H1 (cell line): ENCODE results near the gene ADCY1. TPM values are rescaled to one million over a fixed set of nuclear protein-coding genes. Genes with fewer than 3 reads are reported as not detected.

ENCODE experiments used
- CTCF ChIA-PET: fragments of 300-600 bp; sonication (Branson Sonifier 250); formaldehyde crosslinking; loops from one replicate; lab custom pipeline; 2021; ENCODE audit not compliant: partially characterized antibody; lab: Charles Lee
- POLR2A ChIA-PET: fragments of 300-600 bp; sonication (Branson Sonifier 250); formaldehyde crosslinking; loops from one replicate; lab custom pipeline; 2021; ENCODE audit warnings: inconsistent platforms; ENCODE audit not compliant: partially characterized antibody; lab: Charles Lee
- DNase-seq, 2 experiments: peaks; one replicate each; pipeline versions ENCODE4 v3.0.0 to v3.0.0-alpha.2; 2010 to 2022; ENCODE audit warnings: low spot score in 2 of 2, low read depth in 1 of 2, mixed read lengths in 1 of 2
- FAIRE-seq: peaks from 2 replicates; lab custom pipeline; 2011; peaks lifted over from hg19 to GRCh38; lab: Jason Lieb, UNC
- H2AFZ ChIP-seq: 2 replicates; pipeline ENCODE4 v1.8.1; 2012; ENCODE audit warnings: low read length, inconsistent platforms
- H2AK5ac ChIP-seq: 2 replicates; pipeline ENCODE4 v1.6.1; 2013; ENCODE audit warnings: low read depth, low read length
- H2BK120ac ChIP-seq: replicated peaks from 2 replicates; pipeline ENCODE3; 2013; ENCODE audit warnings: low read depth, low read length, inconsistent platforms
- H2BK12ac ChIP-seq: 2 replicates; pipeline ENCODE4 v1.6.1; 2013; ENCODE audit warnings: low read depth, low read length
- H2BK15ac ChIP-seq: 2 replicates; pipeline ENCODE4 v1.6.1; 2013; ENCODE audit warnings: low read length
- H2BK20ac ChIP-seq: 2 replicates; pipeline ENCODE4 v1.6.1; 2013; ENCODE audit warnings: low read length
- H2BK5ac ChIP-seq: 2 replicates; pipeline ENCODE4 v1.6.1; 2013; ENCODE audit warnings: low read depth, low read length
- H3K14ac ChIP-seq: 2 replicates; pipeline ENCODE4 v1.6.1; 2013; ENCODE audit warnings: inconsistent platforms; ENCODE audit not compliant: insufficient read length
- H3K18ac ChIP-seq: 2 replicates; pipeline ENCODE4 v1.6.1; 2013; ENCODE audit warnings: low read length; ENCODE audit errors: extremely low read depth
- H3K23ac ChIP-seq: 2 replicates; pipeline ENCODE4 v1.6.1; 2013; ENCODE audit warnings: inconsistent platforms; ENCODE audit not compliant: insufficient read length
- H3K23me2 ChIP-seq: 2 replicates; pipeline ENCODE4 v1.6.1; 2013; ENCODE audit warnings: low read depth, low read length
- H3K27ac ChIP-seq: 2 replicates; pipeline ENCODE4 v1.6.1; 2011; ENCODE audit warnings: low read depth, low read length, inconsistent platforms
- H3K27me3 ChIP-seq, 4 experiments: replicated peaks in 1 of 4; 1 replicate in 1 of 4; 2 replicates in 3 of 4; pipeline versions ENCODE4 v1.6.1 to v1.8.1; 2011 to 2013; ENCODE audit warnings: low read length in 3 of 4, mild to moderate bottlenecking in 3 of 4, inconsistent platforms in 2 of 4, mixed read lengths in 2 of 4, moderate library complexity in 1 of 4; ENCODE audit not compliant: control insufficient read depth in 3 of 4, insufficient read depth in 3 of 4; ENCODE audit errors: extremely low read depth in 1 of 4
- H3K36me3 ChIP-seq, 4 experiments: 2 replicates each; pipeline versions ENCODE4 v1.6.1 to v1.8.1; 2011 to 2013; ENCODE audit warnings: mild to moderate bottlenecking in 4 of 4, low read length in 3 of 4, moderate library complexity in 2 of 4, control low read depth in 1 of 4, inconsistent platforms in 1 of 4; ENCODE audit not compliant: insufficient read depth in 4 of 4, control insufficient read depth in 2 of 4
- H3K4ac ChIP-seq: replicated peaks from 2 replicates; pipeline ENCODE3; 2013; ENCODE audit warnings: low read length, low read depth, mixed read lengths, inconsistent platforms; ENCODE audit not compliant: insufficient read length
- H3K4me1 ChIP-seq, 4 experiments: replicated peaks in 1 of 4; 1 replicate in 1 of 4; 2 replicates in 3 of 4; pipeline versions ENCODE4 v1.6.1 to v1.8.1; 2011 to 2013; ENCODE audit warnings: low read length in 3 of 4, inconsistent platforms in 2 of 4, mixed read lengths in 1 of 4; ENCODE audit not compliant: insufficient read depth in 4 of 4, control insufficient read depth in 3 of 4
- H3K4me2 ChIP-seq, 2 experiments: 2 replicates each; pipeline versions ENCODE4 v1.6.1 to v1.8.1; 2011 to 2013; ENCODE audit warnings: low read depth in 2 of 2, low read length in 2 of 2, control low read depth in 1 of 2, inconsistent platforms in 1 of 2, mild to moderate bottlenecking in 1 of 2; ENCODE audit not compliant: insufficient read depth in 1 of 2
- H3K4me3 ChIP-seq, 4 experiments: fragments of 200-600, 300-600 bp in 1 of 4; sonication (generic), shearing (Covaris generic), sonication (Bioruptor Twin) in 1 of 4; 2 replicates each; pipeline versions ENCODE4 v1.5.1 to v1.8.1; 2011 to 2016; ENCODE audit warnings: low read length in 4 of 4, low read depth in 3 of 4, control low read depth in 2 of 4, inconsistent platforms in 2 of 4, mild to moderate bottlenecking in 2 of 4, mixed read lengths in 1 of 4, moderate library complexity in 1 of 4; ENCODE audit not compliant: insufficient read depth in 2 of 4; ENCODE audit errors: extremely low read depth in 1 of 4
- H3K56ac ChIP-seq: replicated peaks from 2 replicates; pipeline ENCODE3; 2013; ENCODE audit warnings: low read depth, mild to moderate bottlenecking, mixed read lengths, low read length, inconsistent platforms; ENCODE audit not compliant: insufficient read length
- H3K79me1 ChIP-seq: 2 replicates; pipeline ENCODE4 v1.6.1; 2013; ENCODE audit warnings: low read depth, low read length, control low read depth
- H3K79me2 ChIP-seq, 2 experiments: 2 replicates each; pipeline versions ENCODE4 v1.6.1 to v1.8.1; 2012 to 2013; ENCODE audit warnings: low read length in 2 of 2, mild to moderate bottlenecking in 2 of 2, inconsistent platforms in 1 of 2; ENCODE audit not compliant: insufficient read depth in 2 of 2, control insufficient read depth in 1 of 2
- H3K9ac ChIP-seq, 4 experiments: replicated peaks in 1 of 4; 1 replicate in 1 of 4; 2 replicates in 3 of 4; pipeline versions ENCODE4 v1.6.1 to v1.8.1; 2011 to 2013; ENCODE audit warnings: low read depth in 3 of 4, low read length in 3 of 4, control low read depth in 2 of 4, mild to moderate bottlenecking in 2 of 4, moderate library complexity in 2 of 4, inconsistent platforms in 1 of 4; ENCODE audit errors: extremely low read depth in 1 of 4
- H3K9me3 ChIP-seq, 2 experiments: 2 replicates each; pipeline versions ENCODE4 v1.6.1 to v1.8.1; 2012 to 2013; ENCODE audit warnings: mild to moderate bottlenecking in 2 of 2, moderate library complexity in 2 of 2, control low read depth in 1 of 2, inconsistent platforms in 1 of 2, low read depth in 1 of 2, low read length in 1 of 2, mixed read lengths in 1 of 2; ENCODE audit not compliant: insufficient read depth in 2 of 2
- H4K20me1 ChIP-seq, 2 experiments: replicated peaks in 1 of 2; 2 replicates each; pipeline versions ENCODE3 to v1.8.1; 2011 to 2013; ENCODE audit warnings: inconsistent platforms in 2 of 2, low read length in 2 of 2, mild to moderate bottlenecking in 1 of 2; ENCODE audit not compliant: insufficient read depth in 2 of 2, control insufficient read depth in 1 of 2
- H4K5ac ChIP-seq: 2 replicates; pipeline ENCODE4 v1.6.1; 2013; ENCODE audit warnings: low read length, low read depth, mixed read lengths, inconsistent platforms; ENCODE audit not compliant: insufficient read length
- H4K8ac ChIP-seq: 2 replicates; pipeline ENCODE4 v1.8.0; 2013; ENCODE audit warnings: mild to moderate bottlenecking, moderate library complexity, low read length, inconsistent platforms; ENCODE audit not compliant: insufficient read depth; ENCODE audit errors: extremely low read depth
- H4K91ac ChIP-seq: replicated peaks from 2 replicates; pipeline ENCODE3; 2013; ENCODE audit warnings: low read length, mixed read lengths, inconsistent platforms; ENCODE audit not compliant: insufficient read length
- EZH2 ChIP-seq: fragments of 200-600 bp; sonication (generic); IDR thresholded peaks from 2 replicates; pipeline ENCODE4 v1.7.1; 2012; ENCODE audit warnings: low read depth, mild to moderate bottlenecking, moderate library complexity, low read length, inconsistent platforms; ENCODE audit not compliant: severe bottlenecking
- KDM4A ChIP-seq: IDR thresholded peaks from one replicate; pipeline ENCODE4 v1.7.1; 2012; ENCODE audit warnings: low read depth, mild to moderate bottlenecking, moderate library complexity, low read length, inconsistent platforms; ENCODE audit not compliant: severe bottlenecking
- NANOG ChIP-seq: IDR thresholded peaks from 2 replicates; pipeline ENCODE4 v1.6.1; 2011; ENCODE audit warnings: low read length, low read depth, mild to moderate bottlenecking, inconsistent platforms; ENCODE audit not compliant: insufficient read depth, poor library complexity, severe bottlenecking
- POLR2AphosphoS5 ChIP-seq: IDR thresholded peaks from 2 replicates; pipeline ENCODE4 v1.6.1; 2011; ENCODE audit warnings: low read depth, low read length
- SAP30 ChIP-seq: fragments of 300-600 bp; sonication (generic); IDR thresholded peaks from 2 replicates; pipeline ENCODE4 v1.7.1; 2012; ENCODE audit warnings: low read length, moderate library complexity, mild to moderate bottlenecking, inconsistent platforms; ENCODE audit not compliant: insufficient read depth, insufficient replicate concordance
- SIRT6 ChIP-seq: IDR thresholded peaks from one replicate; pipeline ENCODE4 v1.7.1; 2012; ENCODE audit warnings: low read length, inconsistent platforms
- SIX5 ChIP-seq: IDR thresholded peaks from 2 replicates; pipeline ENCODE4 v1.6.1; 2011; ENCODE audit warnings: mild to moderate bottlenecking, low read depth, low read length
- SP4 ChIP-seq: IDR thresholded peaks from 2 replicates; pipeline ENCODE4 v1.6.1; 2012; ENCODE audit warnings: low read length, inconsistent platforms
- TCF12 ChIP-seq: IDR thresholded peaks from 2 replicates; pipeline ENCODE4 v1.6.1; 2011; ENCODE audit warnings: low read depth, mild to moderate bottlenecking, low read length
- WGBS, 2 experiments: shearing (Covaris generic) in 1 of 2; methylation state at CpG; one replicate each; pipeline versions ENCODE4 v1.1.6 to v1.1.7; 2013 to 2015; ENCODE audit warnings: low lambda C conversion rate in 2 of 2, mixed read lengths in 2 of 2, inconsistent platforms in 1 of 2, low coverage in 1 of 2, missing lambda C conversion rate in 1 of 2; ENCODE audit not compliant: insufficient replicate concordance in 2 of 2, insufficient coverage in 1 of 2, insufficient read length in 1 of 2; ENCODE audit errors: extremely low coverage in 1 of 2, missing lambda C conversion rate in 1 of 2; 5-methylcytosine and 5-hydroxymethylcytosine counted together
- polyA plus RNA-seq, 7 experiments: library from polyadenylated mRNA; depleted of rRNA in 3 of 7; stranded (reverse) in 5 of 7; unstranded in 2 of 7; fragments of >200 nt in 5 of 7; fragments of 200-250 nt in 2 of 7; gene quantifications; 1 replicate in 5 of 7; 2 replicates in 1 of 7; 4 replicates in 1 of 7; pipeline versions ENCODE4 v1.2.1 to v1.2.3, GENCODE V29; 2011 to 2013; ENCODE audit warnings: missing spikeins in 2 of 7, mixed read lengths in 2 of 7
- total RNA-seq: library from RNA; stranded (reverse); fragmentation: NEBNext Ultra II Directional; extraction: Animal tissue kit (Norgen Biotek cat#: 25700); gene quantifications from 2 replicates; pipeline ENCODE4 v1.2.1, GENCODE V29; 2021
- TF ChIP-seq, protein P1 (sequence below), 3 experiments: IDR thresholded peaks; 1 replicate in 2 of 3; 2 replicates in 1 of 3; pipeline versions ENCODE4 v1.5.1 to v1.6.1; 2011; ENCODE audit warnings: low read length in 3 of 3, mild to moderate bottlenecking in 3 of 3, inconsistent platforms in 2 of 3, low read depth in 1 of 3, moderate library complexity in 1 of 3; ENCODE audit not compliant: insufficient read depth in 1 of 3; ENCODE audit errors: control extremely low read depth in 1 of 3
- TF ChIP-seq, protein P2 (sequence below): IDR thresholded peaks from 2 replicates; pipeline ENCODE4 v1.6.1; 2012; ENCODE audit warnings: inconsistent platforms

ADCY1 gene
- total and polyA plus RNA-seq, 2 of the 8 experiments (the other 6 are each of a cell fraction or from before 2014, with no cell fraction given), result 7.9 to 26.9 TPM

DNA sequence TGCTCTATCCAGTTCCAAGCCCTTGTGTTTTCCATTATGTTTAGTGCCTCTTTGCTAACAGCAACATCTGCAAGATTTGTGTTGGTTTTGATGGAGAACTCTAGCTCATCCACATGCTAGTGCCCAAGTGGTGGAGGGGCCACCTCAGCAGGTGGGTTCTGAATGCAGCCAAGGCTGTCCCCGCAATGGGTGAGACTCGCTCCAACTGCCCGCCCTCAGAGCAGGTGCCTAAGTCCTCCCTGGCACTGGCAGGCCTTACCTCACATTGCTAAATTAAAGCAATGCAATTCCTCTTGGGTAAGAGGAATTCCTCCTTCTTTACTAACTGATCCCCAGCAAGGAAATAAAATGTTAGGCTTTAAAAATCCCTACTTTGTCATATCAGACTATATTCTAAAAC, 146.8 kb downstream of the ADCY1 start:
- no peak overlapping the region for H3K27ac ChIP-seq
- H3K18ac ChIP-seq, result no peak overlapping the region
- H2BK5ac ChIP-seq, result no peak overlapping the region
- H2AK5ac ChIP-seq, result no peak overlapping the region
- no peak overlapping the region for H3K23ac ChIP-seq
- no peak overlapping the region for H2BK12ac ChIP-seq
- H2BK15ac ChIP-seq, result no peak overlapping the region
- H3K4me2 ChIP-seq, result no peak overlapping the region
- H3K79me1 ChIP-seq, result peaks cover 2% of the 10 kb centered on the region; the same call in 1 of the 2 replicates
- no peak overlapping the region for H2BK120ac ChIP-seq
- no peak overlapping the region for H4K5ac ChIP-seq
- no peak for DNase-seq
- H4K20me1 ChIP-seq, result peaks cover 0 to 2% of the 10 kb centered on the region in 2 experiments
- H3K14ac ChIP-seq, result no peak overlapping the region
- H3K4me1 ChIP-seq, result no peaks in the 10 kb centered on the region; a peak in 1 of 7 replicates
- no peak overlapping the region for H4K91ac ChIP-seq
- CTCF ChIA-PET, result interaction anchor here (2.3 kb wide), 1 partner anchor 12 kb away, joined by 8 read pairs; no protein-coding TSS in a partner anchor
- H3K56ac ChIP-seq, result no peak overlapping the region
- H3K9ac ChIP-seq, result no peak overlapping the region
- no peaks in the 10 kb centered on the region for H3K9me3 ChIP-seq
- H2BK20ac ChIP-seq, result no peak overlapping the region
- H3K4me3 ChIP-seq, result no peak overlapping the region
- POLR2A ChIA-PET, result interaction anchor here (1.3 kb wide), 1 partner anchor 11 kb away, joined by 3 read pairs; no protein-coding TSS in a partner anchor
- no peak overlapping the region for H3K4ac ChIP-seq
- 97% methylated on average over 3 of the region's 3 CpGs; no CpG with 5 or more reads in 1 of the 2 experiments for WGBS, 2 experiments
- H3K27me3 ChIP-seq, result no peaks in the 10 kb centered on the region
- no peak overlapping the region for H2AFZ ChIP-seq
- TF ChIP-seq, protein P1, sequence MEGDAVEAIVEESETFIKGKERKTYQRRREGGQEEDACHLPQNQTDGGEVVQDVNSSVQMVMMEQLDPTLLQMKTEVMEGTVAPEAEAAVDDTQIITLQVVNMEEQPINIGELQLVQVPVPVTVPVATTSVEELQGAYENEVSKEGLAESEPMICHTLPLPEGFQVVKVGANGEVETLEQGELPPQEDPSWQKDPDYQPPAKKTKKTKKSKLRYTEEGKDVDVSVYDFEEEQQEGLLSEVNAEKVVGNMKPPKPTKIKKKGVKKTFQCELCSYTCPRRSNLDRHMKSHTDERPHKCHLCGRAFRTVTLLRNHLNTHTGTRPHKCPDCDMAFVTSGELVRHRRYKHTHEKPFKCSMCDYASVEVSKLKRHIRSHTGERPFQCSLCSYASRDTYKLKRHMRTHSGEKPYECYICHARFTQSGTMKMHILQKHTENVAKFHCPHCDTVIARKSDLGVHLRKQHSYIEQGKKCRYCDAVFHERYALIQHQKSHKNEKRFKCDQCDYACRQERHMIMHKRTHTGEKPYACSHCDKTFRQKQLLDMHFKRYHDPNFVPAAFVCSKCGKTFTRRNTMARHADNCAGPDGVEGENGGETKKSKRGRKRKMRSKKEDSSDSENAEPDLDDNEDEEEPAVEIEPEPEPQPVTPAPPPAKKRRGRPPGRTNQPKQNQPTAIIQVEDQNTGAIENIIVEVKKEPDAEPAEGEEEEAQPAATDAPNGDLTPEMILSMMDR (IDR thresholded peaks at IDR 0.05; ENCODE audit: control extremely low read depth in 1 of 3, insufficient read depth in 1 of 3, low read depth in 1 of 3, low read length in 3 of 3), result no peak
- TF ChIP-seq SIRT6 (no peak), KDM4A (no peak), SP4 (no peak), EZH2 (no peak), SAP30 (no peak), TCF12 (no peak), NANOG (no peak), SIX5 (no peak), POLR2AphosphoS5 (no peak)
- TF ChIP-seq, protein P2, sequence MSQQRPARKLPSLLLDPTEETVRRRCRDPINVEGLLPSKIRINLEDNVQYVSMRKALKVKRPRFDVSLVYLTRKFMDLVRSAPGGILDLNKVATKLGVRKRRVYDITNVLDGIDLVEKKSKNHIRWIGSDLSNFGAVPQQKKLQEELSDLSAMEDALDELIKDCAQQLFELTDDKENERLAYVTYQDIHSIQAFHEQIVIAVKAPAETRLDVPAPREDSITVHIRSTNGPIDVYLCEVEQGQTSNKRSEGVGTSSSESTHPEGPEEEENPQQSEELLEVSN, result no peak
- H3K36me3 ChIP-seq, result peaks cover 0 to 11% (median 5%) of the 10 kb centered on the region in 4 experiments; a peak in 4 of 8 replicates
- no peaks in the 10 kb centered on the region for H3K79me2 ChIP-seq
- H4K8ac ChIP-seq, result no peak overlapping the region
- no peaks in the 10 kb centered on the region for H3K23me2 ChIP-seq
- no peak for FAIRE-seq
